B cell (primary cell): ENCODE results near the gene SLC6A2. TPM values are rescaled to one million over a fixed set of nuclear protein-coding genes. Genes with fewer than 3 reads are reported as not detected.

Experiments
- ATAC-seq: fragments of 200-7000 bp; cut with Tn5 transposase; one replicate; pipeline ENCODE4 v1.10.0; 2021; ENCODE audit warnings: low read depth, mild to moderate bottlenecking, moderate number of reproducible peaks, moderate library complexity
- CTCF ChIA-PET: fragments of 350-600 bp; sonication (Branson Sonifier 250); formaldehyde crosslinking; loops from one replicate; lab custom pipeline; 2021; ENCODE audit warnings: antibody characterized with exemption, inconsistent platforms; lab: Charles Lee
- POLR2A ChIA-PET: fragments of 350-600 bp; sonication (Branson Sonifier 250); formaldehyde crosslinking; loops from one replicate; lab custom pipeline; 2021; ENCODE audit warnings: antibody characterized with exemption; lab: Charles Lee
- DNase-seq: peaks from one replicate; pipeline ENCODE4 v3.0.0; 2013
- H2AFZ ChIP-seq: 2 replicates; pipeline ENCODE4 v1.6.1; 2012; ENCODE audit warnings: mild to moderate bottlenecking, low read depth, low read length; ENCODE audit not compliant: insufficient read depth, poor library complexity, severe bottlenecking
- H3K27ac ChIP-seq, 2 donors: 1 replicate in 1 of 2; 2 replicates in 1 of 2; pipeline ENCODE4 v1.5.1; 2012 to 2013; ENCODE audit warnings: low read length in 2 of 2, mild to moderate bottlenecking in 2 of 2, moderate library complexity in 1 of 2
- H3K27me3 ChIP-seq, 4 experiments: fragments of 200-600 bp in 1 of 4; sonication (generic) in 1 of 4; replicated peaks in 1 of 4; 1 replicate in 2 of 4; 2 replicates in 2 of 4; pipeline versions ENCODE4 v1.6.1 to v1.7.0; 2013 to 2016; ENCODE audit warnings: low read length in 3 of 4, mild to moderate bottlenecking in 2 of 4, mixed read lengths in 1 of 4, moderate library complexity in 1 of 4; ENCODE audit not compliant: insufficient read depth in 4 of 4, control insufficient read depth in 3 of 4; ENCODE audit errors: control extremely low read depth in 1 of 4
- H3K36me3 ChIP-seq, 2 experiments: replicated peaks in 1 of 2; 1 replicate in 1 of 2; 2 replicates in 1 of 2; pipeline versions ENCODE4 v1.6.1 to v1.7.1; 2013; ENCODE audit warnings: low read length in 1 of 2; ENCODE audit not compliant: insufficient read depth in 2 of 2, control insufficient read depth in 1 of 2; ENCODE audit errors: control extremely low read depth in 1 of 2, extremely low read depth in 1 of 2
- H3K4me1 ChIP-seq, 2 donors: fragments of 200-600 bp in 1 of 2; sonication (generic) in 1 of 2; 1 replicate in 1 of 2; 2 replicates in 1 of 2; pipeline versions ENCODE4 v1.5.1 to v1.6.1; 2013 to 2017; ENCODE audit warnings: low read length in 2 of 2; ENCODE audit not compliant: control insufficient read depth in 2 of 2, insufficient read depth in 2 of 2
- H3K4me2 ChIP-seq: replicated peaks from 2 replicates; pipeline ENCODE3; 2012; ENCODE audit warnings: mild to moderate bottlenecking, low read depth, low read length; ENCODE audit not compliant: poor library complexity, severe bottlenecking
- H3K4me3 ChIP-seq, 5 experiments: fragments of 200-600 bp in 1 of 5; sonication (generic) in 1 of 5; 1 replicate in 3 of 5; 2 replicates in 2 of 5; pipeline versions ENCODE4 v1.5.1 to v1.7.0; 2011 to 2016; ENCODE audit warnings: low read length in 4 of 5, mild to moderate bottlenecking in 4 of 5, low read depth in 2 of 5, control low read depth in 1 of 5, moderate library complexity in 1 of 5; ENCODE audit not compliant: insufficient read depth in 1 of 5; ENCODE audit errors: control extremely low read depth in 1 of 5, extremely low read depth in 1 of 5
- H3K79me2 ChIP-seq: fragments of 200-600 bp; sonication (generic); one replicate; pipeline ENCODE4 v1.6.0; 2016; ENCODE audit warnings: low read length; ENCODE audit not compliant: control insufficient read depth, insufficient read depth
- H3K9ac ChIP-seq: fragments of 200-600 bp; sonication (generic); 2 replicates; pipeline ENCODE4 v1.6.1; 2017; ENCODE audit warnings: mild to moderate bottlenecking, low read length, moderate library complexity
- H3K9me3 ChIP-seq, 3 donors: one replicate each; pipeline versions ENCODE4 v1.6.1 to v1.7.1; 2013; ENCODE audit warnings: low read length in 2 of 3; ENCODE audit not compliant: control insufficient read depth in 2 of 3, insufficient read depth in 1 of 3; ENCODE audit errors: control extremely low read depth in 1 of 3
- H4K20me1 ChIP-seq: 2 replicates; pipeline ENCODE4 v1.6.0; 2012; ENCODE audit warnings: mild to moderate bottlenecking, low read length; ENCODE audit not compliant: insufficient read depth, control insufficient read depth, poor library complexity, severe bottlenecking
- H3K27ac Mint-ChIP-seq: one replicate; pipeline ENCODE4 v1.8.0; 2021; ENCODE audit warnings: mixed read lengths
- H3K27me3 Mint-ChIP-seq: one replicate; pipeline ENCODE4 v1.8.0; 2021; ENCODE audit warnings: mixed read lengths
- H3K4me1 Mint-ChIP-seq: one replicate; pipeline ENCODE4 v1.8.0; 2021; ENCODE audit warnings: mixed read lengths
- H3K4me3 Mint-ChIP-seq: one replicate; pipeline ENCODE4 v1.8.0; 2021; ENCODE audit warnings: mixed read lengths
- H3K9me3 Mint-ChIP-seq: one replicate; pipeline ENCODE4 v1.8.0; 2022; ENCODE audit warnings: mixed read lengths; ENCODE audit not compliant: insufficient read depth
- EZH2 ChIP-seq: IDR thresholded peaks from 2 replicates; pipeline ENCODE4 v1.6.1; 2012; ENCODE audit warnings: borderline replicate concordance, low read depth, mild to moderate bottlenecking, moderate library complexity, low read length; ENCODE audit not compliant: insufficient read depth, poor library complexity, severe bottlenecking
- WGBS: methylation state at CpG from one replicate; pipeline ENCODE4 v1.1.5; 2013; ENCODE audit warnings: missing lambda C conversion rate; ENCODE audit not compliant: insufficient coverage; 5-methylcytosine and 5-hydroxymethylcytosine counted together
- intact Hi-C: fragments of 100-400 bp; cut with micrococcal nuclease; formaldehyde crosslinking; loops from one replicate; pipeline ENCODE4 v1.10.0; 2022
- polyA plus RNA-seq: library from polyadenylated mRNA; depleted of rRNA; stranded (reverse); fragments of >200 nt; gene quantifications from 2 replicates; pipeline ENCODE4 v1.2.3, GENCODE V29; 2012
- total RNA-seq, 2 donors: library from RNA; stranded (reverse); fragments of 120-200 nt in 1 of 2; gene quantifications; 1 replicate in 1 of 2; 2 replicates in 1 of 2; pipeline versions ENCODE4 v1.2.3 to v1.2.4, GENCODE V29; 2013 to 2022
- TF ChIP-seq, protein P1 (sequence below): fragments of 200-600 bp; IDR thresholded peaks from one replicate; pipeline ENCODE4 v1.8.0; 2022; ENCODE audit warnings: antibody characterized with exemption, mild to moderate bottlenecking

Gene SLC6A2
- total and polyA plus RNA-seq, 2 donors (not counting 1 experiment from before 2014, with no cell fraction given) = not detected

DNA sequence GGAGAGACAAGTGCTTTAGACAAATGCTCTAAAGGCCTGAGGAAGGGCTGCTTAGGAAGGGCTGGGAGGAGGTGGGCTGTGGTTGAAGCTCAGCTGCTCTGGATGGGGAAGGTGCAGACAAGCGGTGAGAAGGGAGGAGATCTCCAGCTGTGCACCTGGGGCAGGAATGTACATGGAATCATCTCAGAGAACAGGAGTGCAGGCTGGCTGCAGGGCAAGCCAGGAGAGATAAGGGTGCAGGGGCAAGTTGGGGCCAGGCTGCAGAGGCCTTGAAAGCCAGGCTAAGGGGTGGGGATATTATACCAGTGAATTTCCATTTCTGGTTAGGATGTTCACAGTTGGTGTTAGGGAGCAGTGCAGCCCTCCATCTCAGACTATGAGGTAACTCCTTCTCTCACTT lies 4.2 kb downstream of the SLC6A2 start:
- Histone ChIP-seq H3K9ac (no peak overlapping the region), H3K9me3 (peaks cover 0 to 18% (median 0%) of the 10 kb centered on the region in 3 donors), H3K27ac (no peak overlapping the region), H3K4me3 (no peak overlapping the region), H3K4me1 (no peaks in the 10 kb centered on the region), H3K27me3 (peaks cover 0 to 16% (median under 1%) of the 10 kb centered on the region in 4 experiments), H3K79me2 (no peaks in the 10 kb centered on the region), H3K36me3 (no peaks in the 10 kb centered on the region), H3K4me2 (no peak overlapping the region), H2AFZ (no peak overlapping the region), H4K20me1 (no peaks in the 10 kb centered on the region)
- H3K27me3 Mint-ChIP-seq = peaks cover 20% of the 10 kb centered on the region
- DNase-seq (no peak), ATAC-seq (no peak)
- CTCF ChIA-PET = no interaction called here
- H3K27ac Mint-ChIP-seq = no peak overlapping the region
- 70% methylated on average over 1 of the region's 1 CpG for WGBS
- H3K9me3 Mint-ChIP-seq = no peaks in the 10 kb centered on the region
- H3K4me3 Mint-ChIP-seq = no peak overlapping the region
- TF ChIP-seq, protein P1, sequence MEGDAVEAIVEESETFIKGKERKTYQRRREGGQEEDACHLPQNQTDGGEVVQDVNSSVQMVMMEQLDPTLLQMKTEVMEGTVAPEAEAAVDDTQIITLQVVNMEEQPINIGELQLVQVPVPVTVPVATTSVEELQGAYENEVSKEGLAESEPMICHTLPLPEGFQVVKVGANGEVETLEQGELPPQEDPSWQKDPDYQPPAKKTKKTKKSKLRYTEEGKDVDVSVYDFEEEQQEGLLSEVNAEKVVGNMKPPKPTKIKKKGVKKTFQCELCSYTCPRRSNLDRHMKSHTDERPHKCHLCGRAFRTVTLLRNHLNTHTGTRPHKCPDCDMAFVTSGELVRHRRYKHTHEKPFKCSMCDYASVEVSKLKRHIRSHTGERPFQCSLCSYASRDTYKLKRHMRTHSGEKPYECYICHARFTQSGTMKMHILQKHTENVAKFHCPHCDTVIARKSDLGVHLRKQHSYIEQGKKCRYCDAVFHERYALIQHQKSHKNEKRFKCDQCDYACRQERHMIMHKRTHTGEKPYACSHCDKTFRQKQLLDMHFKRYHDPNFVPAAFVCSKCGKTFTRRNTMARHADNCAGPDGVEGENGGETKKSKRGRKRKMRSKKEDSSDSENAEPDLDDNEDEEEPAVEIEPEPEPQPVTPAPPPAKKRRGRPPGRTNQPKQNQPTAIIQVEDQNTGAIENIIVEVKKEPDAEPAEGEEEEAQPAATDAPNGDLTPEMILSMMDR = no peak
- no peak for TF ChIP-seq EZH2
- POLR2A ChIA-PET = no interaction called here
- no peaks in the 10 kb centered on the region for H3K4me1 Mint-ChIP-seq
- intact Hi-C loops = no loop called here

DNA sequence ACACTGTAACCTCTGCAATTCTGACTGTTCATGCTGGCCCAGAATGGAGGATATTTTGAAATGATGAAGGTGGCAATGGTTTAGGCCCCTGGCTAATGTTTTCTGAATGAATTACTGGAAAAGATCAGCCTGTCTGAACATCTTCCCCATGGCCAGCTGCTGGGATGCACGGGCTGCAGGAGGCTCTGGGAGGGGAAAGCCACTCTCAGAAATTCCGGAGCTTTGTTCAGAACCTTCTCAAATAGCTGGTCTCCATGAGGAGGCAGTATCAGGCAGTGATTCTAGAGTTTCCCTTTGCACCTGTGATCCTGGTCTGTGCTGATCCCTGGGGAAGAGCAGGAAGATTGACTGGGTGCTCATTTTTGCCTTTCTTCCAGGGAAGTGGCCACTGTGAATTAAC lies 5.0 kb downstream of the SLC6A2 start:
- no peak overlapping the region for H3K4me3 ChIP-seq
- H4K20me1 ChIP-seq = no peaks in the 10 kb centered on the region
- no peak overlapping the region for H3K27ac ChIP-seq
- no peak overlapping the region for H3K4me3 Mint-ChIP-seq
- no peak overlapping the region for H3K27ac Mint-ChIP-seq
- no peaks in the 10 kb centered on the region for H3K79me2 ChIP-seq
- H3K4me1 Mint-ChIP-seq = no peaks in the 10 kb centered on the region
- TF ChIP-seq, protein P1 = no peak
- TF ChIP-seq EZH2 = no peak
- H3K36me3 ChIP-seq = no peaks in the 10 kb centered on the region
- H3K9ac ChIP-seq = no peak overlapping the region
- H3K9me3 ChIP-seq = peaks cover 0 to 13% (median 0%) of the 10 kb centered on the region in 3 donors
- POLR2A ChIA-PET = no interaction called here
- H3K9me3 Mint-ChIP-seq = no peaks in the 10 kb centered on the region
- ATAC-seq (no peak), DNase-seq (no peak)
- CTCF ChIA-PET = no interaction called here
- peaks cover 24% of the 10 kb centered on the region for H3K27me3 Mint-ChIP-seq
- 77% methylated on average over 2 of the region's 2 CpGs for WGBS
- H3K4me1 ChIP-seq = no peaks in the 10 kb centered on the region
- H2AFZ ChIP-seq = no peak overlapping the region
- no peak overlapping the region for H3K4me2 ChIP-seq
- intact Hi-C loops = no loop called here
- peaks cover 0 to 9% (median 0%) of the 10 kb centered on the region in 4 experiments for H3K27me3 ChIP-seq
